ENCODE results near the gene HSP90AB1.

- no peak for TF ChIP-seq CTCF (IDR thresholded peaks at IDR 0.05; ENCODE audit: poor library complexity)
- TF ChIP-seq EZH2phosphoT487 (IDR thresholded peaks at IDR 0.05; ENCODE audit: low read depth, severe bottlenecking, unreplicated experiment), result no peak
- TF ChIP-seq EZH2 (IDR thresholded peaks at IDR 0.05; ENCODE audit: borderline replicate concordance), result no peak
Observed at GRCh38 chr6:44284867-44285266, 38.0 kb downstream of the HSP90AB1 start.

Measured in hepatocyte (in vitro differentiated cells).